ENCODE results near the gene ATF3. TPM values are rescaled to one million over a fixed set of nuclear protein-coding genes. Genes with fewer than 3 reads are reported as not detected.

Gene ATF3
- total and polyA plus RNA-seq, 11 donors = 4.6 to 74.5 (median 17.8) TPM

DNA sequence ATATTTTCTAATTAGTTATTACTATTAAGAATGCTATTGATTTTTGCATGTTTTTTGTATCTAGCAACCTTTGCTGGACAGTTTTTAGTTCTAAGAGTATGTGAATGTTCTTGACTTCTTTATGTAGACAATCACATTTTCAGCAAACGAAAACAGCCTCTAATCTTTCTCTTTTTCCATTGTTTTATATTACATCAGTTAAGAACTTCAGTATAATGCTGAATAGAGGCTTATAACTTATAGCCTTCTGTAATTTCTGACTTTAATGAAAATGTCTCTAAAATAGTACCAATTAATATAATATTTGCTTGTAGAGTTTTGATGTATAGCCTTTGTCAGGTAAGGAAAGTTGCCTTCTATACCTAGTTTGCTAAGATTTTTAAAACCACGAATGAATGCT, 33.2 kb upstream of the ATF3 start:
- no peak for ATAC-seq
- Histone ChIP-seq H3K27ac (no peak overlapping the region), H3K4me3 (no peak overlapping the region), H3K9me3 (no peaks in the 10 kb centered on the region), H3K36me3 (no peaks in the 10 kb centered on the region), H3K27me3 (no peaks in the 10 kb centered on the region), H3K4me1 (peaks cover 0 to 19% (median 0%) of the 10 kb centered on the region in 12 donors)
- DNase-seq = no peak
- WGBS, 4 donors = 92 to 95% (median 94%) methylated on average over 2 of the region's 2 CpGs
- TF ChIP-seq, protein P1, sequence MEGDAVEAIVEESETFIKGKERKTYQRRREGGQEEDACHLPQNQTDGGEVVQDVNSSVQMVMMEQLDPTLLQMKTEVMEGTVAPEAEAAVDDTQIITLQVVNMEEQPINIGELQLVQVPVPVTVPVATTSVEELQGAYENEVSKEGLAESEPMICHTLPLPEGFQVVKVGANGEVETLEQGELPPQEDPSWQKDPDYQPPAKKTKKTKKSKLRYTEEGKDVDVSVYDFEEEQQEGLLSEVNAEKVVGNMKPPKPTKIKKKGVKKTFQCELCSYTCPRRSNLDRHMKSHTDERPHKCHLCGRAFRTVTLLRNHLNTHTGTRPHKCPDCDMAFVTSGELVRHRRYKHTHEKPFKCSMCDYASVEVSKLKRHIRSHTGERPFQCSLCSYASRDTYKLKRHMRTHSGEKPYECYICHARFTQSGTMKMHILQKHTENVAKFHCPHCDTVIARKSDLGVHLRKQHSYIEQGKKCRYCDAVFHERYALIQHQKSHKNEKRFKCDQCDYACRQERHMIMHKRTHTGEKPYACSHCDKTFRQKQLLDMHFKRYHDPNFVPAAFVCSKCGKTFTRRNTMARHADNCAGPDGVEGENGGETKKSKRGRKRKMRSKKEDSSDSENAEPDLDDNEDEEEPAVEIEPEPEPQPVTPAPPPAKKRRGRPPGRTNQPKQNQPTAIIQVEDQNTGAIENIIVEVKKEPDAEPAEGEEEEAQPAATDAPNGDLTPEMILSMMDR (IDR thresholded peaks at IDR 0.05) = no peak
- no peak for TF ChIP-seq POLR2A (IDR thresholded peaks at IDR 0.05)
- intact Hi-C loops (cut with DNase I) = no loop called here

DNA sequence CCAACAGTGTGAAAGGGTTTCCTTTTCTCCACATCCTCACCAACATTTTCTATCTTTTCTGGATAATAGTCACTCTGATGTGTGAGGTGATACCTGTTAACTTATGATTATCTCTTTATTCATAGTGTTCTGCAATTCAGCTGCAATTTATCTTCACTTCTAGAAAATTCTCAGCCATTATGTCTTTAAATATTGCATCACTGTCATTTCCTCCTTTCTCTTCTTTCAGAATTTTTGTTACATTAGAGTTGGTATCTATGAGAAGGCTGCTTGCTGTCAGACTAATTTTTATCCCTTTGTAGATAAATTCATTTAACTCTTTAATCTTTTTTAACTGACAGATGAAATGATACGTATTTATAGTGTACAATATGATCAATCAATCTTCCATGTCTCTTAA, 30.5 kb upstream of the ATF3 start:
- no peak for DNase-seq
- Histone ChIP-seq H3K4me1 (peaks cover 0 to 20% (median 0%) of the 10 kb centered on the region in 12 donors), H3K4me3 (no peak overlapping the region), H3K9me3 (no peaks in the 10 kb centered on the region), H3K27ac (no peak overlapping the region), H3K27me3 (no peaks in the 10 kb centered on the region), H3K36me3 (no peaks in the 10 kb centered on the region)
- intact Hi-C loops (cut with DNase I) = no loop called here
- 77 to 92% (median 82%) methylated on average over 1 of the region's 1 CpG for WGBS, 4 donors
- no peak for TF ChIP-seq POLR2A (IDR thresholded peaks at IDR 0.05)
- TF ChIP-seq, protein P1 (IDR thresholded peaks at IDR 0.05) = no peak
- no peak for ATAC-seq

DNA sequence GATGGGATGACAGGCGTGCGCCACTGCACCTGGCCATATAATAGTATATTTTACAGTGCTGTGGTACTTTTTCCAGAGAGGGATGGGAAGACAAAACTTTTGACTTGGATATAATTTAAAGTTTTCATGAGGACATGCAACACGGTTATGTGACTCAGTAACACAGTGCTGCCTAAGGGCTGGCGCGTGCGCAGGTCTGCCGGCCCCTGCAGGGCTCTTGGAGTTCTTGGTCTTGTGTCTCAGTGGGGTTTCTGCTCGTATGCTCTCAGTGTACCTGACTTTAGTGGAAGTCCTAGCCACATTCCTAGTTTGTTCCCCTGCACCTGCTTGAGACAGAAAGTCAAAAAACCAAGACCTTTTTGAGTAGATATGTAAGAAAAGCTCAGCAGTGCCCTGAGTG, 27.5 kb upstream of the ATF3 start:
- DNase-seq (no peak), ATAC-seq (no peak)
- intact Hi-C loops (cut with DNase I) = no loop called here
- no peak overlapping the region for H3K27ac ChIP-seq
- H3K27me3 ChIP-seq = peaks cover 0 to 4% (median 0%) of the 10 kb centered on the region in 9 donors
- no peak for TF ChIP-seq POLR2A (IDR thresholded peaks at IDR 0.05)
- TF ChIP-seq, protein P1 (IDR thresholded peaks at IDR 0.05) = no peak
- WGBS, 4 donors = 92 to 95% (median 94%) methylated on average over 8 of the region's 8 CpGs
- H3K9me3 ChIP-seq = no peaks in the 10 kb centered on the region
- peaks cover 0 to 20% (median 0%) of the 10 kb centered on the region in 12 donors for H3K4me1 ChIP-seq
- H3K4me3 ChIP-seq = no peak overlapping the region
- H3K36me3 ChIP-seq = no peaks in the 10 kb centered on the region

DNA sequence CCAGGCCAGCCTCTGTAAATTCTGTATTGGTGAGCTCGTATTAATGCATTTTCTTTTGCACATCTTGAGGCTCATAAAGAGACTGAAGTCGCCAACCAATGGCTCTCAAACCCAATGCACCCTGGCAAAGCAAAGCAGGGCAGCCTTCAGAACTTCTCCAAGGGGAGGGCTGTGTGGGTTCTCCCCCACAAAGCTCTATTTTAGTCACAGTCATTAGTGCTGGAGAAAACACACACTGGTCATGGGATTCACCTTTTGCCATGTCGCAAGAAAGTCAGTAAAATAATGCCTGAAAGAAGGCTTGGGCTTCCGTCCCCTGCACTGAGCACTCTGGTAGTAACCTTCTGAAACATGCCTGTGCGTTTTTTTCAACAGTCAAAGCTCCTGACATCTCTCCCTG, 26.3 kb upstream of the ATF3 start:
- intact Hi-C loops (cut with DNase I) = no loop called here
- no peak overlapping the region for H3K4me3 ChIP-seq
- ATAC-seq (no peak), DNase-seq (no peak)
- H3K9me3 ChIP-seq = no peaks in the 10 kb centered on the region
- TF ChIP-seq, protein P1 (IDR thresholded peaks at IDR 0.05) = no peak
- TF ChIP-seq POLR2A (IDR thresholded peaks at IDR 0.05) = no peak
- no peaks in the 10 kb centered on the region for H3K36me3 ChIP-seq
- peaks cover 0 to 20% (median 0%) of the 10 kb centered on the region in 12 donors for H3K4me1 ChIP-seq
- peaks cover 0 to 13% (median 0%) of the 10 kb centered on the region in 9 donors for H3K27me3 ChIP-seq
- no peak overlapping the region for H3K27ac ChIP-seq
- WGBS, 4 donors = 72 to 88% (median 86%) methylated on average over 5 of the region's 5 CpGs
